Measurements from ENCODE around the gene TUSC2. TPM values are rescaled to one million over a fixed set of nuclear protein-coding genes. Genes with fewer than 3 reads are reported as not detected.

The TUSC2 gene
- total RNA-seq, 1 experiment from 2014 or later, result 37.8 TPM

- DNase-seq (ENCODE audit: low read depth), result no peak
Observed at GRCh38 chr3:50354850-50355249, 26.8 kb upstream of the TUSC2 start.

DNA sequence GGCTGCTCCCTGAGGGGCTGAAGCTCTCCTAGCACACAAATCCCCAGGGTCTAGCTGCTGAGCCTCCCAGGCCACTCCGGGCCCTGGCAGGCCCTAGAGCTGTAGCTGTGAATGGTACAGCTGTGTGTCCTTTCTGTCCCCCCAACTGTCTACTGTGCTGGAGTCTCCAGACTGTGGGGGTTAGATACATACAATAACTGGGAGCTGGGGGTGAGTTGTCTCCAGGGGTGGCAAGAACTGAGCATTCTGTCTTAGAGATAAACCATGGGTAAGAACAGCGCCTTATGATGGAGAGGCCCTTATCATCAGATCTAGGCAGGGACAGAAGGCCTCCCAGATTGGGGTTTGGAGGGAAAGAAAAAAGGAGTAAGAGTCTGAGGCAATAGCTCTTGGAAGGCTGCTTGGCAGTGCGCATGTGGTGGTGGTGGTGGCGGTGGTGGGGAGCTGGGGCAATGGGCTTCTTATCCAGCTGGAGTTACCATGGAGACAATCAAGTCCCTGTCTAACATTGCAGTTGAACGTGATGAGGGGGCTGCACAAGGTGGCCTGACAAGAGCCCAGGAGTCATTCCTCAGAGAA is 26.3 kb upstream of the TUSC2 start:
- DNase-seq (ENCODE audit: low read depth), result no peak

GRCh38 chr3:50353245-50354004 is 25.4 kb upstream of the TUSC2 start:
- DNase-seq (ENCODE audit: low read depth), result no peak

DNA sequence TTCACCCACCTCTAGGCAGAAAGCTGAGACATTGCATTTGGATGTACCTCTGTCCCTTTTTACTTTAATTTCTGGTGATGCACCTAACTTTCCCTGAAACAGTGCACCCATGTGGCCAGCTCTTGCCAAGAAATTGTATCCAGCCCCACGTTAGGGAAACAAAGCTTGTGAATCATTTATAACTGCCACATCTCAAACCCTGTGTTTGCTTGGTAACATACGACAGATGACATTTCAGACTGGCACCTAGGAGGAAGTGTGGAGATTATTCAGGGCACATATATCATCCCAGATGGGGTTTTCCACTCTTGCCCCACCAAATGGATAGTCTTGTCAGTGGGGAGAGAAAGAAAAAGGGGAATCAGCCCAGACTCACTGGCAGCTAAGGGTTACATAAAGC is 24.8 kb upstream of the TUSC2 start:
- peak; percentile 58 for DNase-seq (ENCODE audit: low read depth)

- DNase-seq (ENCODE audit: low read depth), result no peak
Observed at GRCh38 chr3:50351323-50351697, 23.3 kb upstream of the TUSC2 start.

DNA sequence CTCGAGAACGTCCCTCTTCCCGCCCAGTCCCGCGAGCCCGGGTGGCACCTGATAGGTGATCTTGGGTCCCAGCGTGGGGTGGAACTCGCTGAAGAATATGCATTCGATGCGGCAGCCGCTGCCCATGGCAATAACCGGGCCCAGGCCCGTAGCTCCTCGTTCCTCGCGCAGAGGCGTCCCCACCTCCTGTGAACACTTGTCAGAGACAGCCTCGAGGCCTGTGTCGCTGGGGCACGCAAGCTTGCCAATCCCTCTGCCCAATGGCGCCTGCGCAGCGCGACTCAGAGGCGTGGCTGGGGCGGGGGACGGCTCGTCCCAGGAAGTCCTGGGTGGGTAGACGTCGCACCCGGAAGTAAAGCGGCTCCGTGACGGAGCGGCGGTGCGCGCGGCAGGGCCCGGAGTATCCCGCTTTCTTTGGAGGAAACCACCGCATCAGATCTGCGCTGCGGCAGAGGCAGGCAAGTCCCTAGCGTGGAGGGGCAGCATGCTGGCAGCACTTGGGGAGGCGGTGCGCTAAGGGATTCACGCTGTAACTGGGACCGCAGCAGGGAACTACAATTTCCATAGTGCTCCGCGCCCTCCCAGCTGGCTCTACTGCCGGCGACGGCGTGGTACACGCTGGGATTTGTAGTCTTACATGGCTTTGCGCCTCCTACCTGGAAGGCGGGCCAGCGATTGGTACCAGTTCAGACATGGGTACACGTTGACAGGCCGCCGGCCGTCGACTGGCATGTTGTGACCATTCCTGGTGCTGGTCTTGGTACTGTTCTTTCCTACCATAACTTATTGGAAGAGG is 22.7 kb upstream of the TUSC2 start, which contains the start of the genes CYB561D2 and NPRL2:
Gene CYB561D2, plus strand, starts transcription at position 336 of the 796 bp plus-strand sequence. CDS start 572 bp downstream, outside the sequence.
Gene NPRL2, minus strand, starts transcription at position 249 of the 796 bp plus-strand sequence. Its CDS starts 123 bp downstream, at position 126.
- peak; percentile 89 for DNase-seq (ENCODE audit: low read depth)

- DNase-seq (ENCODE audit: low read depth), result no peak
Observed at GRCh38 chr3:50350213-50350526, 22.1 kb upstream of the TUSC2 start.

DNA sequence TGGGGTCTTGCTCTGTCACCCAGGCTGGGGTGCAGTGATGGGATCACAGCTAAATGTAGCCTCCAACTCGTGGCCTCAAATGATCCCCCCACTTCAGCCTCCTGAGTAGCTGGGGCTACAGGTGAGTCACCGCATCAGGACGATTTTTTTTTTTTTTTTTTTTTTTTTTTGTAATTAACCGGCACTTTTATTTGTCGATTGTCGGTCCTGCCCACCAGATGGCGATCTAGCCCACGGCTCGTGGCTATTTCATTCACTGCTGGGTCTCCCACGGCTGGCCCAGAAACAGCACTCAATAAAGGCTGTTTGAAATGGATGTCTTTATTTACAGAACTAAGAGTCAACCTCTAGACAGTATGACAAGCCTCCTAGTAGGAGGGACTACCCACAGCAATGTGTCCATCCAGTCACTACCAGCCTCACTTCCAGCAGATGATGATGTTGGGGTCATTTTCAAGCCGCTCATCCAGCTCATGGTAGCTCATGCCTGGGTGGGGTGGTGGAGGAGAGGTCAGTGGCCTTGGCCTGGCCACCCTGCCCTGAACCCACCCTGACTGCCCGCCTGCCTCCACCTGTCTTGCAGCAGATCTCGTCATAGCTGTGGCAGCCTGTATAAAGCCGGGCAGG is 19.3 kb upstream of the TUSC2 start:
- peak; percentile 74 for DNase-seq (ENCODE audit: low read depth)

GRCh38 chr3:50345586-50346234 is 17.7 kb upstream of the TUSC2 start, which contains the start of gene ZMYND10:
ZMYND10 (minus strand) TSS chr3:50345732; CDS start chr3:50345579, 153 bp downstream.
- DNase-seq (ENCODE audit: low read depth), result no peak

DNA sequence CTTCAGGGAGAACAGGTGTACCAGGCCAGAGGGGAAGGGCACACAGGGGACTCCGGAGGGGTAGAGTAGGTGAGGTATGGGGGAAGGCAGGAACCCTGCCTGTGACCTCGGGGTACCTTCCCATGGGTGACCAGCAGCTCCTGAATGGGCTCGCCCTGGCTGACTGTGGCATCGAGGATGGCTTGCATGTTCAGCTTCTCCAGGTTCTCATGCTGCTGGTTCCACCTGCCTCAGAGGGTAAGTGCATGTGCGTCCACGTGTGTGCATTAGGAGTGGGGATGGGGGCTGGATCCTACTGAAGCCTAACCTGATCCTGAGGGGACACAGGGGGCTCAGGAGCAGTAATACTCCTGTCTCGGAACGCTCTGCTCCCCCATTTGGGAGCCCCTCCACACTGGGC is 17.0 kb upstream of the TUSC2 start:
- DNase-seq (ENCODE audit: low read depth), result no peak

GRCh38 chr3:50342813-50343633 is 15.0 kb upstream of the TUSC2 start:
- DNase-seq (ENCODE audit: low read depth), result no peak

- DNase-seq (ENCODE audit: low read depth), result no peak
Observed at GRCh38 chr3:50341996-50342650, 14.1 kb upstream of the TUSC2 start.

- no peak for DNase-seq (ENCODE audit: low read depth)
Observed at GRCh38 chr3:50341537-50341936, 13.5 kb upstream of the TUSC2 start.

GRCh38 chr3:50340448-50341329 is 12.7 kb upstream of the TUSC2 start, which contains the start of gene RASSF1:
RASSF1 (minus strand) TSS chr3:50340836; CDS start chr3:50340805, 31 bp downstream.
- peak; percentile 23 for DNase-seq (ENCODE audit: low read depth)

- DNase-seq (ENCODE audit: low read depth), result no peak
Observed at GRCh38 chr3:50340147-50340447, 12.1 kb upstream of the TUSC2 start.

- DNase-seq (ENCODE audit: low read depth), result peak; percentile 38
Observed at GRCh38 chr3:50339485-50340146, 11.6 kb upstream of the TUSC2 start.

GRCh38 chr3:50338965-50339364 is 10.9 kb upstream of the TUSC2 start:
- DNase-seq (ENCODE audit: low read depth), result no peak

DNA sequence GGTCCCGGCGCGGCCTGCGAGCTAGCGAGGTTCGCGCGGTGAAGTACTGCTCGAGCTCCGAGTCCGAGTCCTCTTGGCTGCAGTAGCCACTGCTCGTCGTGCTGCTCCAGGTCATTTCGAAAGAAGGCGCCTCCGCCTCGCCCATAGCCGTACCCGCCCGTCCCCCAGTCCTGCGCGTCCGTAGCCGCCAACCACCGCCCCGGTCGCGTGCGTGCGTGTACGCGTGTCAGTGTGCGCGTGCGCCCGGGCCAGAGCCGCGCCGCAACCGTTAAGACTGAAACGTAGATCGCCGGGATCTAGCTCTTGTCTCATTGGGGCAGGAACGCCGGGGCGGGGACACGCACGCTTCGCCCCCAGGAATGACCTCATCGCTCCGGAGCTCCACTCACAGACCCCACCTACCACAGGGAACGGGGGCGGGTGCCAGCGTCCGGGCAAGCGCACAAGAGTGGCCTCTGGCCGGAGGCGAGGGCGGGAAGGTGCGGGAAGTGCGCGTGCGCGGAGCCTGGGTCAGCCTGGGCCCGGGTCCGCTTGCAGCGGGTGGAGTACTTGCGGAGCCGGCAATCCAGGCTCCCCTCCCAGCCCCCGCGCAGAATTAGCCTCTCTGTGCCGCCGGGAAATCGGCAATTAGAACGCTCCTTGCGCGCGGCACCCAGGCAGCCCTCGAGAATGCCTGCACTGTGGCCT is 9.3 kb upstream of the TUSC2 start:
- peak; percentile 99 for DNase-seq (ENCODE audit: low read depth)
